K562 (cell line): Measurements from ENCODE around the gene RIPOR2. TPM values are rescaled to one million over a fixed set of nuclear protein-coding genes. Genes with fewer than 3 reads are reported as not detected.

Experiments
- ARID2 ChIP-seq: fragments of 450-650 bp; IDR thresholded peaks from 2 replicates; pipeline ENCODE4 v1.6.1; 2017; ENCODE audit warnings: antibody characterized with exemption, mild to moderate bottlenecking
- CSDE1 ChIP-seq, 2 experiments: fragments of 450-650 bp; IDR thresholded peaks; 2 replicates each; pipeline ENCODE4 v1.6.1; 2016; ENCODE audit warnings: mild to moderate bottlenecking in 1 of 2
- KAT7 ChIP-seq: sonication (generic); formaldehyde crosslinking; IDR thresholded peaks from 2 replicates; pipeline ENCODE4 v1.8.0; 2022; ENCODE audit warnings: missing genetic modification reagents, mild to moderate bottlenecking, borderline replicate concordance
- RFX7 ChIP-seq: fragments of 250-450 bp; sonication (Bioruptor Pico); IDR thresholded peaks from 2 replicates; pipeline ENCODE4 v1.5.1; 2021; ENCODE audit warnings: mild to moderate bottlenecking
- TAF7 ChIP-seq: fragments of 450-650 bp; IDR thresholded peaks from 2 replicates; pipeline ENCODE4 v1.6.1; 2016; ENCODE audit warnings: missing genetic modification characterization, missing compliant biosample characterization
- ZSCAN32 ChIP-seq: fragments of 450-650 bp; formaldehyde crosslinking; IDR thresholded peaks from 2 replicates; pipeline ENCODE4 v1.4.0; 2020; ENCODE audit warnings: mild to moderate bottlenecking, moderate library complexity
- polyA plus RNA-seq, 8 experiments: library from polyadenylated mRNA; depleted of rRNA in 4 of 8; stranded (reverse) in 5 of 8; unstranded in 3 of 8; fragments of >200 nt; fragmentation: Nextera tagmentation in 2 of 8; fragmentation: Illumina TruSeq in 1 of 8; extraction: Ambion mirVana in 2 of 8; extraction: Trizol in 1 of 8; gene quantifications; 2 replicates each; pipeline versions ENCODE4 v1.2.1 to v1.2.3, GENCODE V29; 2011 to 2014; ENCODE audit warnings: inconsistent platforms in 1 of 8, missing spikeins in 1 of 8
- total RNA-seq, 7 experiments: library from RNA; depleted of rRNA in 6 of 7; stranded (reverse); fragments of >200 nt in 6 of 7; fragmentation: Illumina TruSeq in 2 of 7; extraction: Trizol in 2 of 7; gene quantifications; 2 replicates each; pipeline versions ENCODE4 v1.2.1 to v1.2.3, GENCODE V29; 2011 to 2021; ENCODE audit warnings: low replicate concordance in 1 of 7
- TF ChIP-seq, protein P1 (sequence below): fragments of 200-600 bp; sonication (generic); IDR thresholded peaks from one replicate; pipeline ENCODE4 v1.6.1; 2012; ENCODE audit warnings: mild to moderate bottlenecking, low read depth, low read length, inconsistent platforms
- TF ChIP-seq, protein P2 (sequence below): fragments of 250-450 bp; sonication (Bioruptor Pico); IDR thresholded peaks from 2 replicates; pipeline ENCODE4 v1.5.0; 2022; ENCODE audit warnings: mild to moderate bottlenecking
- TF ChIP-seq, protein P3 (sequence below): fragments of 250-450 bp; sonication (Bioruptor Pico); IDR thresholded peaks from 2 replicates; pipeline ENCODE4 v1.5.1; 2021; ENCODE audit warnings: mild to moderate bottlenecking
- TF ChIP-seq, protein P4 (sequence below): fragments of 450-650 bp; formaldehyde crosslinking; IDR thresholded peaks from 2 replicates; pipeline ENCODE4 v1.4.0; 2022; ENCODE audit warnings: missing genetic modification characterization

Gene RIPOR2
- total and polyA plus RNA-seq, 9 of the 15 experiments (the other 6 are each of a cell fraction or from before 2014, with no cell fraction given) = 0.04 to 1.0 (median 0.47) TPM; not detected in 2

DNA sequence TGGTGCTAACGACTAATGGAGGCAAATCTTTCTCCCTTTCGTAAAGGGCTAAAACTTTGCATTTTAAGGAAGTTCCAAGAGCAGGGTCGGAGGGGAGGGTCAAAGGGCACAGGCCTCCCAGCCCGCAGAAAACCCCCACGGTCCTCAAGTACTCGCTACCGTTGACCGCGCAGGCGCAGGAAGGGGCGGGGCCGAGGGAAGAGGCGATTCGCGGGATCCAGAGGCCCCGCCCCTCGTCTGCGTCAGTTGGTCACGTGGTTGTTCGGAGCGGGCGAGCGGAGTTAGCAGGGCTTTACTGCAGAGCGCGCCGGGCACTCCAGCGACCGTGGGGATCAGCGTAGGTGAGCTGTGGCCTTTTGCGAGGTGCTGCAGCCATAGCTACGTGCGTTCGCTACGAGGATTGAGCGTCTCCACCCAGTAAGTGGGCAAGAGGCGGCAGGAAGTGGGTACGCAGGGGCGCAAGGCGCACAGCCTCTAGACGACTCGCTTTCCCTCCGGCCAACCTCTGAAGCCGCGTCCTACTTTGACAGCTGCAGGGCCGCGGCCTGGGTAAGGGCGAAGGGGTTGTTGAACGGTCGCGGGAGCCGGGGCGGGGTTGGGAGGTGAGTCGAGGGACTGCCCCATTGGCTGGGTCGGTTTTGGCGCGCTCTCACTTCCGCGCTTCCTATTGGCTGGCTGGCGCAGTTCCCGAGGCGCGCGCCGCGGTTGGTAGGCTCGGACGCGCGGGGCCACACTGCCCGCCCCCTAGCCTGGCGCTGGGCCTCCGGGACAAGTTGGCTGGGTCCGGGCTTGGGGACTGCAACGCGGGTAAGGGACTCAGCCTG, 160.9 kb downstream of the RIPOR2 start, which contains the start of gene GMNN (continued):
- TF ChIP-seq, protein P1, sequence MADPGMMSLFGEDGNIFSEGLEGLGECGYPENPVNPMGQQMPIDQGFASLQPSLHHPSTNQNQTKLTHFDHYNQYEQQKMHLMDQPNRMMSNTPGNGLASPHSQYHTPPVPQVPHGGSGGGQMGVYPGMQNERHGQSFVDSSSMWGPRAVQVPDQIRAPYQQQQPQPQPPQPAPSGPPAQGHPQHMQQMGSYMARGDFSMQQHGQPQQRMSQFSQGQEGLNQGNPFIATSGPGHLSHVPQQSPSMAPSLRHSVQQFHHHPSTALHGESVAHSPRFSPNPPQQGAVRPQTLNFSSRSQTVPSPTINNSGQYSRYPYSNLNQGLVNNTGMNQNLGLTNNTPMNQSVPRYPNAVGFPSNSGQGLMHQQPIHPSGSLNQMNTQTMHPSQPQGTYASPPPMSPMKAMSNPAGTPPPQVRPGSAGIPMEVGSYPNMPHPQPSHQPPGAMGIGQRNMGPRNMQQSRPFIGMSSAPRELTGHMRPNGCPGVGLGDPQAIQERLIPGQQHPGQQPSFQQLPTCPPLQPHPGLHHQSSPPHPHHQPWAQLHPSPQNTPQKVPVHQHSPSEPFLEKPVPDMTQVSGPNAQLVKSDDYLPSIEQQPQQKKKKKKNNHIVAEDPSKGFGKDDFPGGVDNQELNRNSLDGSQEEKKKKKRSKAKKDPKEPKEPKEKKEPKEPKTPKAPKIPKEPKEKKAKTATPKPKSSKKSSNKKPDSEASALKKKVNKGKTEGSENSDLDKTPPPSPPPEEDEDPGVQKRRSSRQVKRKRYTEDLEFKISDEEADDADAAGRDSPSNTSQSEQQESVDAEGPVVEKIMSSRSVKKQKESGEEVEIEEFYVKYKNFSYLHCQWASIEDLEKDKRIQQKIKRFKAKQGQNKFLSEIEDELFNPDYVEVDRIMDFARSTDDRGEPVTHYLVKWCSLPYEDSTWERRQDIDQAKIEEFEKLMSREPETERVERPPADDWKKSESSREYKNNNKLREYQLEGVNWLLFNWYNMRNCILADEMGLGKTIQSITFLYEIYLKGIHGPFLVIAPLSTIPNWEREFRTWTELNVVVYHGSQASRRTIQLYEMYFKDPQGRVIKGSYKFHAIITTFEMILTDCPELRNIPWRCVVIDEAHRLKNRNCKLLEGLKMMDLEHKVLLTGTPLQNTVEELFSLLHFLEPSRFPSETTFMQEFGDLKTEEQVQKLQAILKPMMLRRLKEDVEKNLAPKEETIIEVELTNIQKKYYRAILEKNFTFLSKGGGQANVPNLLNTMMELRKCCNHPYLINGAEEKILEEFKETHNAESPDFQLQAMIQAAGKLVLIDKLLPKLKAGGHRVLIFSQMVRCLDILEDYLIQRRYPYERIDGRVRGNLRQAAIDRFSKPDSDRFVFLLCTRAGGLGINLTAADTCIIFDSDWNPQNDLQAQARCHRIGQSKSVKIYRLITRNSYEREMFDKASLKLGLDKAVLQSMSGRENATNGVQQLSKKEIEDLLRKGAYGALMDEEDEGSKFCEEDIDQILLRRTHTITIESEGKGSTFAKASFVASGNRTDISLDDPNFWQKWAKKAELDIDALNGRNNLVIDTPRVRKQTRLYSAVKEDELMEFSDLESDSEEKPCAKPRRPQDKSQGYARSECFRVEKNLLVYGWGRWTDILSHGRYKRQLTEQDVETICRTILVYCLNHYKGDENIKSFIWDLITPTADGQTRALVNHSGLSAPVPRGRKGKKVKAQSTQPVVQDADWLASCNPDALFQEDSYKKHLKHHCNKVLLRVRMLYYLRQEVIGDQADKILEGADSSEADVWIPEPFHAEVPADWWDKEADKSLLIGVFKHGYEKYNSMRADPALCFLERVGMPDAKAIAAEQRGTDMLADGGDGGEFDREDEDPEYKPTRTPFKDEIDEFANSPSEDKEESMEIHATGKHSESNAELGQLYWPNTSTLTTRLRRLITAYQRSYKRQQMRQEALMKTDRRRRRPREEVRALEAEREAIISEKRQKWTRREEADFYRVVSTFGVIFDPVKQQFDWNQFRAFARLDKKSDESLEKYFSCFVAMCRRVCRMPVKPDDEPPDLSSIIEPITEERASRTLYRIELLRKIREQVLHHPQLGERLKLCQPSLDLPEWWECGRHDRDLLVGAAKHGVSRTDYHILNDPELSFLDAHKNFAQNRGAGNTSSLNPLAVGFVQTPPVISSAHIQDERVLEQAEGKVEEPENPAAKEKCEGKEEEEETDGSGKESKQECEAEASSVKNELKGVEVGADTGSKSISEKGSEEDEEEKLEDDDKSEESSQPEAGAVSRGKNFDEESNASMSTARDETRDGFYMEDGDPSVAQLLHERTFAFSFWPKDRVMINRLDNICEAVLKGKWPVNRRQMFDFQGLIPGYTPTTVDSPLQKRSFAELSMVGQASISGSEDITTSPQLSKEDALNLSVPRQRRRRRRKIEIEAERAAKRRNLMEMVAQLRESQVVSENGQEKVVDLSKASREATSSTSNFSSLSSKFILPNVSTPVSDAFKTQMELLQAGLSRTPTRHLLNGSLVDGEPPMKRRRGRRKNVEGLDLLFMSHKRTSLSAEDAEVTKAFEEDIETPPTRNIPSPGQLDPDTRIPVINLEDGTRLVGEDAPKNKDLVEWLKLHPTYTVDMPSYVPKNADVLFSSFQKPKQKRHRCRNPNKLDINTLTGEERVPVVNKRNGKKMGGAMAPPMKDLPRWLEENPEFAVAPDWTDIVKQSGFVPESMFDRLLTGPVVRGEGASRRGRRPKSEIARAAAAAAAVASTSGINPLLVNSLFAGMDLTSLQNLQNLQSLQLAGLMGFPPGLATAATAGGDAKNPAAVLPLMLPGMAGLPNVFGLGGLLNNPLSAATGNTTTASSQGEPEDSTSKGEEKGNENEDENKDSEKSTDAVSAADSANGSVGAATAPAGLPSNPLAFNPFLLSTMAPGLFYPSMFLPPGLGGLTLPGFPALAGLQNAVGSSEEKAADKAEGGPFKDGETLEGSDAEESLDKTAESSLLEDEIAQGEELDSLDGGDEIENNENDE = no peak
- TF ChIP-seq KAT7 (CRISPR knock-in tag) (0 out of 2 replicates have a peak, but pooled peaks have one; percentile 67), TAF7 (peak; percentile 95), ARID2 (no peak), ZSCAN32 (CRISPR knock-in tag) (0 out of 2 replicates have a peak, but pooled peaks have one; percentile 20), CSDE1 (IDR thresholded peaks at IDR 0.05) (peak in 1 of 2 experiments; percentile 74; a peak in 2 of 4 replicates), RFX7 (CRISPR knock-in tag) (no peak)
- TF ChIP-seq, protein P2, sequence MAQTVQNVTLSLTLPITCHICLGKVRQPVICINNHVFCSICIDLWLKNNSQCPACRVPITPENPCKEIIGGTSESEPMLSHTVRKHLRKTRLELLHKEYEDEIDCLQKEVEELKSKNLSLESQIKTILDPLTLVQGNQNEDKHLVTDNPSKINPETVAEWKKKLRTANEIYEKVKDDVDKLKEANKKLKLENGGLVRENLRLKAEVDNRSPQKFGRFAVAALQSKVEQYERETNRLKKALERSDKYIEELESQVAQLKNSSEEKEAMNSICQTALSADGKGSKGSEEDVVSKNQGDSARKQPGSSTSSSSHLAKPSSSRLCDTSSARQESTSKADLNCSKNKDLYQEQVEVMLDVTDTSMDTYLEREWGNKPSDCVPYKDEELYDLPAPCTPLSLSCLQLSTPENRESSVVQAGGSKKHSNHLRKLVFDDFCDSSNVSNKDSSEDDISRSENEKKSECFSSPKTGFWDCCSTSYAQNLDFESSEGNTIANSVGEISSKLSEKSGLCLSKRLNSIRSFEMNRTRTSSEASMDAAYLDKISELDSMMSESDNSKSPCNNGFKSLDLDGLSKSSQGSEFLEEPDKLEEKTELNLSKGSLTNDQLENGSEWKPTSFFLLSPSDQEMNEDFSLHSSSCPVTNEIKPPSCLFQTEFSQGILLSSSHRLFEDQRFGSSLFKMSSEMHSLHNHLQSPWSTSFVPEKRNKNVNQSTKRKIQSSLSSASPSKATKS = no peak
- TF ChIP-seq, protein P3, sequence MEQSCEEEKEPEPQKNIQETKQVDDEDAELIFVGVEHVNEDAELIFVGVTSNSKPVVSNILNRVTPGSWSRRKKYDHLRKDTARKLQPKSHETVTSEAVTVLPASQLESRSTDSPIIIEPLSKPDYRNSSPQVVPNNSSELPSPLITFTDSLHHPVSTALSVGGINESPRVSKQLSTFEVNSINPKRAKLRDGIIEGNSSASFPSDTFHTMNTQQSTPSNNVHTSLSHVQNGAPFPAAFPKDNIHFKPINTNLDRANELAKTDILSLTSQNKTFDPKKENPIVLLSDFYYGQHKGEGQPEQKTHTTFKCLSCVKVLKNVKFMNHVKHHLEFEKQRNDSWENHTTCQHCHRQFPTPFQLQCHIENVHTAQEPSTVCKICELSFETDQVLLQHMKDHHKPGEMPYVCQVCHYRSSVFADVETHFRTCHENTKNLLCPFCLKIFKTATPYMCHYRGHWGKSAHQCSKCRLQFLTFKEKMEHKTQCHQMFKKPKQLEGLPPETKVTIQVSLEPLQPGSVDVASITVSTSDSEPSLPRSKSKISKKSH = no peak
- TF ChIP-seq, protein P4, sequence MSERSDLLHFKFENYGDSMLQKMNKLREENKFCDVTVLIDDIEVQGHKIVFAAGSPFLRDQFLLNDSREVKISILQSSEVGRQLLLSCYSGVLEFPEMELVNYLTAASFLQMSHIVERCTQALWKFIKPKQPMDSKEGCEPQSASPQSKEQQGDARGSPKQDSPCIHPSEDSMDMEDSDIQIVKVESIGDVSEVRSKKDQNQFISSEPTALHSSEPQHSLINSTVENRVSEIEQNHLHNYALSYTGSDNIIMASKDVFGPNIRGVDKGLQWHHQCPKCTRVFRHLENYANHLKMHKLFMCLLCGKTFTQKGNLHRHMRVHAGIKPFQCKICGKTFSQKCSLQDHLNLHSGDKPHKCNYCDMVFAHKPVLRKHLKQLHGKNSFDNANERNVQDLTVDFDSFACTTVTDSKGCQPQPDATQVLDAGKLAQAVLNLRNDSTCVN = no peak
